ENCODE results near the gene LRP5. TPM values are rescaled to one million over a fixed set of nuclear protein-coding genes. Genes with fewer than 3 reads are reported as not detected.
"Not testable (repeated sequence)": the region's sequence is repeated elsewhere in the genome, so short reads cannot be mapped to it uniquely, and the experiment has no call there.

LRP5 gene
- total RNA-seq, 4 donors from 2014 or later: 22.3 to 43.2 (median 33.8) TPM

DNA sequence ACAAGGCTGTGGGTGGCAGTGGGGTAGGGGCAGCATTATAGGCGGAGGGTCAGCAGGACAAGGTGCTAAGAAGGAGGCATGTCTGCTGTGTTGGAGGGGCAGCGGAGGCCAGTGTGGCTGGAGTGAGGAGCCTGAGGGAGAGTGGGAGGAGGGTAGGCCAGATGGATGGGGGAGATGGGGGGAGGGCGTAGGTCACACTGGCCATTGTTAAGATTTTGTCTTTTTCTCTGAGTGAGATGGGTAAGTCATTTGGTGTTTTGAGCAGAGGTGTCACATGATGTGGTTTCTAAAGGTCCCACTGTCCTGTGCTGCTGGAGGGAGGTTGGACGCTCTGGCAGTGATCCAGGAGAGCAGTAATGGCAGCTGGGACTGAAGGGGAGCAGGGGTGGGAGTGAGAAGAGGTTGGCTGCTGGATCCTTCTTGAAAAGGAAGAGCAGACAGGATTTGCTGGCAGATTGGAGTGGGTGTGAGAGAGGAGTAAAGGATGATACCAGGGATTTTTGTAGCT lies 158.0 kb downstream of the LRP5 start:
- no peaks in the 10 kb centered on the region for H3K27me3 ChIP-seq
- no peak overlapping the region for H3K4me3 ChIP-seq
- 75 to 80% methylated on average over 4 of the region's 4 CpGs for WGBS, 2 donors
- peaks cover 0 to 84% (median 60%) of the 10 kb centered on the region in 4 donors for H3K4me1 ChIP-seq
- H3K27ac ChIP-seq: no peak overlapping the region
- TF ChIP-seq, protein P1, sequence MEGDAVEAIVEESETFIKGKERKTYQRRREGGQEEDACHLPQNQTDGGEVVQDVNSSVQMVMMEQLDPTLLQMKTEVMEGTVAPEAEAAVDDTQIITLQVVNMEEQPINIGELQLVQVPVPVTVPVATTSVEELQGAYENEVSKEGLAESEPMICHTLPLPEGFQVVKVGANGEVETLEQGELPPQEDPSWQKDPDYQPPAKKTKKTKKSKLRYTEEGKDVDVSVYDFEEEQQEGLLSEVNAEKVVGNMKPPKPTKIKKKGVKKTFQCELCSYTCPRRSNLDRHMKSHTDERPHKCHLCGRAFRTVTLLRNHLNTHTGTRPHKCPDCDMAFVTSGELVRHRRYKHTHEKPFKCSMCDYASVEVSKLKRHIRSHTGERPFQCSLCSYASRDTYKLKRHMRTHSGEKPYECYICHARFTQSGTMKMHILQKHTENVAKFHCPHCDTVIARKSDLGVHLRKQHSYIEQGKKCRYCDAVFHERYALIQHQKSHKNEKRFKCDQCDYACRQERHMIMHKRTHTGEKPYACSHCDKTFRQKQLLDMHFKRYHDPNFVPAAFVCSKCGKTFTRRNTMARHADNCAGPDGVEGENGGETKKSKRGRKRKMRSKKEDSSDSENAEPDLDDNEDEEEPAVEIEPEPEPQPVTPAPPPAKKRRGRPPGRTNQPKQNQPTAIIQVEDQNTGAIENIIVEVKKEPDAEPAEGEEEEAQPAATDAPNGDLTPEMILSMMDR (IDR thresholded peaks at IDR 0.05): no peak
- TF ChIP-seq EP300 (IDR thresholded peaks at IDR 0.05) (no peak), POLR2A (IDR thresholded peaks at IDR 0.05) (no peak)
- H3K36me3 ChIP-seq: no peaks in the 10 kb centered on the region
- DNase-seq (ENCODE audit: low spot score in 2 of 2): no peak
- no peaks in the 10 kb centered on the region for H3K9me3 ChIP-seq

DNA sequence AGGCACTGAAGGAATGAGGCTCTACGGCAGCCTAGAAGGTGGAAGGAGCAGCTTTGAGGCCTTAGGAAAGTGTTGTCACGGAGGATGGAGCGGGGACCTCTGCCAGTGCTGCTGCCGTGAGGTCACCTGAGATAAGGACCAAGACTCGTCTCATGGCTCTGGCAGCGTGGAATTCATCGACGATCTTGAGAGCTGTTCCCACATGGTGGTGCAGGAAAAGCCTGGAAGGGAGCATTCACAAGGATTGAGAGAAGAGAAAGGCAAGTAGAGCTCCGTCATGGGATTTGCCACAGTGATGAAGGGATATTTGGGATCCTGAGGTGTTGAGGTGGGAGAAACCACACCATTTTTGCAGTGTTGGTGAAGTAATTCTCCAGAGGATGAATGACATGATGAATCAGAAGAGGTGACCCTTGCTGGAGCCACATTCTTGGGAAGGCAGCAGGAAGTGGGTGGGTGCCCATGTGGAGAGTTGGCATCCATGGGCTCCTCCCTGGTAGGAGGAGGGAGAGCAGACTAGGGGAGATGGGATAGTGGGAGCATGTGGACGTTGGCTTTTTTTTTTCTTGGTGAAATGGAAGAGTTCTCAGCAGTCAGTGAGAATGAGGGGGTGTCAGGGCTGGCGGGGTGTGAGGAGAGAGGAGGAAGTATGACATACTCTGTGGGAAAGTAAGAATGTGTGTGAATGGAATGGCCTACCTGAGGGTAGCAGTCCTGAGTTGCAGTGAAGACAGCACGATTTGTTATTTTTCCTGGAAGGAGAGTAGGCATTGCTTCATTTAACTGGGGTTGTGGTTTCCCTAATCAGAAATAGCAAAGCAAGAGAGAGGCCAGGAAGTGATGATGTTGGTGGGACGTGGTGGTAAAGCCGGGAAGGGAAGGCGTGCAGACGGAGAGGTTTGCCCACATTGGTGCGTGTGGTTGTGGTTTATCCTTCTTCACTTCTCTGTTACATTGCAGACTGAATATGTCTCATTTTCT lies 159.3 kb downstream of the LRP5 start:
- TF ChIP-seq, protein P1 (IDR thresholded peaks at IDR 0.05): no peak
- WGBS, 2 donors: 78 to 87% methylated on average over 17 of the region's 17 CpGs
- Histone ChIP-seq H3K4me1 (peaks cover 0 to 79% (median 50%) of the 10 kb centered on the region in 4 donors), H3K36me3 (no peaks in the 10 kb centered on the region), H3K27ac (no peak overlapping the region), H3K27me3 (no peaks in the 10 kb centered on the region), H3K9me3 (no peaks in the 10 kb centered on the region), H3K4me3 (no peak overlapping the region)
- DNase-seq (ENCODE audit: low spot score in 2 of 2): no peak

DNA sequence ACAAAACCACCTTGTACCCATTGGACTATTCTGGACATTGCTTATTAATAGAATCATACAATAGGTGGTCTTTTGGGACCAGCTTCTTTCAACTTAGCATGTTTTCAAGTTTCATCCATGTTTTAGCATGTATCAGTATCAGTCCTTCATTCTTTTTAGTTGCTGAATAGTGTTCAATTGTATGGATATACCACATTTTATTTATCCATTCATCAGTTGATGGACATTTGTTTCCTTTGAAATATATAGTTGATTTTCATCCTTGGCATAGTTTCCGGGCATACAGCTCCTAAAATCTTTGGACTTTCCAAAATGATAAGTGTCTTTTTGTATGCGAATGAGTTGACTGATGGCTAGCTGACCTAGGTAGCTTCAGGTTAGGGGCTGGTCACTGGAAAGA lies 160.4 kb downstream of the LRP5 start:
- TF ChIP-seq EP300 (IDR thresholded peaks at IDR 0.05): no peak
- TF ChIP-seq POLR2A (IDR thresholded peaks at IDR 0.05): no peak
- TF ChIP-seq, protein P1 (IDR thresholded peaks at IDR 0.05): no peak
- Histone ChIP-seq H3K4me1 (peaks cover 0 to 78% (median 45%) of the 10 kb centered on the region in 4 donors), H3K4me3 (no peak overlapping the region), H3K27ac (no peak overlapping the region), H3K27me3 (no peaks in the 10 kb centered on the region), H3K36me3 (no peaks in the 10 kb centered on the region), H3K9me3 (no peaks in the 10 kb centered on the region)
- no peak for DNase-seq (ENCODE audit: low spot score in 2 of 2)
- WGBS, 2 donors: 95 to 96% methylated on average over 2 of the region's 2 CpGs

DNA sequence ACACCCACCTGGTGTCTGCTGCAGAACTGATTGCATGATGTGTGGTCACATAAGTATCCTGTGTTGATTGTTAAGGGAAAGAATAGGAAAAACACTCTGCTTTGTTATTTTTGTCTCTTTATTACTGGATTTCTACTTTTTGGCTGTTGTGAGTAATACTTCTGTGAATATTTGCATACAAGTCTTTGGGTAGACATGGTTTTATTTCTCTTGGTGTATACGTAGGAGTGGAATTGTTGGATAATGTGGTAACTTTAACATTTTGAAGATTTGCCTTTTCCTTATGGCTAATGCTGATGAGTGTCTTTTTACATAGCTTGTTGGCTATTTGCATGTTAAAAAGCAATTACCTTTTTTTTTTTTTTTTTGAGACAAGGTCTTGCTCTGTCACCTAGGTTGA lies 161.3 kb downstream of the LRP5 start:
- 60 to 64% methylated on average over 1 of the region's 1 CpG for WGBS, 2 donors

DNA sequence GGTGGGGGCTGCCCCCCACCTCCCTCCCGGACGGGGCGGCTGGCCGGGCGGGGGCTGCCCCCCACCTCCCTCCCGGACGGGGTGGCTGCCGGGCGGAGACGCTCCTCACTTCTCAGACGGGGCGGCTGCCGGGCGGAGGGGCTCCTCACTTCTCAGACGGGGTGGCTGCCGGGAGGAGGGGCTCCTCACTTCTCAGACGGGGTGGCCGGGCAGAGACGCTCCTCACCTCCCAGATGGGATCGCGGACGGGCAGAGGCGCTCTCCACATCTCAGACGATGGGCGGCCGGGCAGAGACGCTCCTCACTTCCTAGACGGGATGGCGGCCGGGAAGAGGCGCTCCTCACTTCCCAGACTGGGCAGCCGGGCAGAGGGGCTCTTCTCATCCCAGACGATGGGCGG lies 163.2 kb downstream of the LRP5 start:
- H3K4me1 ChIP-seq: peaks cover 0 to 64% (median 28%) of the 10 kb centered on the region in 4 donors
- H3K27me3 ChIP-seq, H3K27ac ChIP-seq: not testable (repeated sequence)

More for the DNA sequence above, 161.3 kb downstream of the LRP5 start:
- TF ChIP-seq POLR2A (IDR thresholded peaks at IDR 0.05) (no peak), EP300 (IDR thresholded peaks at IDR 0.05) (no peak)
- TF ChIP-seq, protein P1 (IDR thresholded peaks at IDR 0.05): no peak
- Histone ChIP-seq H3K27me3 (no peaks in the 10 kb centered on the region), H3K4me1 (peaks cover 0 to 73% (median 41%) of the 10 kb centered on the region in 4 donors), H3K36me3 (no peaks in the 10 kb centered on the region), H3K27ac (no peak overlapping the region), H3K9me3 (no peaks in the 10 kb centered on the region), H3K4me3 (no peak overlapping the region)
- DNase-seq (ENCODE audit: low spot score in 2 of 2): no peak

More for the DNA sequence above, 163.2 kb downstream of the LRP5 start:
- not testable (repeated sequence) for H3K4me3 ChIP-seq; H3K36me3 ChIP-seq; H3K9me3 ChIP-seq; DNase-seq (ENCODE audit: low spot score in 2 of 2)
- 93 to 100% methylated on average over 4 to 29 of the region's 34 CpGs for whole genome bisulfite sequencing, 2 donors
